ENCODE measurements around the gene E2F2. TPM values are rescaled to one million over a fixed set of nuclear protein-coding genes. Genes with fewer than 3 reads are reported as not detected.
A peak's percentile ranks its signal among the peaks of the same experiment; 100 is the strongest.

E2F2 gene
- total and polyA plus RNA-seq, 2 of the 13 experiments (the other 11 are each of a cell fraction or from before 2014, with no cell fraction given): 0.65 to 6.6 TPM

DNA sequence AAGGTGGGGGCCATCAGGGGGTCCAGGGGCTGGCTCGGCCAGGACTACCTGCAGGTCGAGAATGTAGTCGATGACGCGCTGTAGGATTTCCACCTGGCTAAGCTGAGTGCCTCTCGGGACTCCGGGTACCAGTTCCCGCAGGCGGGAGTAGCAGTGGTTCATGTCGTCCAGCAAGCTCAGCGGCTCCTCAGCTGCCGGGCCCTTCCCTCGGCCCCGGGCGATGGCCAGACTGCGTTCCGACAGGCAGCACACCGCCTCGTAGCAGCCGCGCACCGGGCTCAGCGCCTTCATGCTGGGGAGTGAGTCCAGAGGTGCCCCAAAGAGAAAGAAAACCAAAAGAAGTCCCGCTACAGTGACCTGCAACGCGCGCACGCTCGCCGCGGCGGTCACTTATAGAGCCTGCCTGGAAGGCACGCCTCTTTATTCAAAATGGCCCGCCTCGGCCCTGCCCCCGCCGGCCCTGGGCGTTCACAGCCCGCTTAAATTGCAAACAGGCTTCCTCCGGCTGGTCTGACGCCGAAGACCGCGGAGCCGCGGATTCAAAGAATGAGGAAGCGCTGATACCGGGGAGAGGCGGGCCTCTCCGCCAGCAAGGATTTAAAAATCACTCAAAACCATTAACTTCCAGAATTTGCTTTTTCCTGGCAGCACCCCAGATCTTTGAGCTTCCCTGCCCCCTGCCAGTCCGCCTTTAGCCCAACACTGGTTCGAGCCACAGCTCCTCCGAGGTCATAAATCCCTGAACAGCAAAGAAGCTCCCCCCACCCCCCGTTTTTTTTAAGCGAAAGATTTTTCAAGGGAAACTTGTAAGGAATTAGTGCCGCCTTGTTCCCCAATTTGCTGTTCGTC lies 28.3 kb upstream of the E2F2 start, which contains the start of gene ID3 (continued):
- TF ChIP-seq ZNF124 (CRISPR knock-in tag; IDR thresholded peaks at IDR 0.05): no peak
- TF ChIP-seq SMAD9 (CRISPR knock-in tag; IDR thresholded peaks at IDR 0.05): no peak
- TF ChIP-seq, protein P1, sequence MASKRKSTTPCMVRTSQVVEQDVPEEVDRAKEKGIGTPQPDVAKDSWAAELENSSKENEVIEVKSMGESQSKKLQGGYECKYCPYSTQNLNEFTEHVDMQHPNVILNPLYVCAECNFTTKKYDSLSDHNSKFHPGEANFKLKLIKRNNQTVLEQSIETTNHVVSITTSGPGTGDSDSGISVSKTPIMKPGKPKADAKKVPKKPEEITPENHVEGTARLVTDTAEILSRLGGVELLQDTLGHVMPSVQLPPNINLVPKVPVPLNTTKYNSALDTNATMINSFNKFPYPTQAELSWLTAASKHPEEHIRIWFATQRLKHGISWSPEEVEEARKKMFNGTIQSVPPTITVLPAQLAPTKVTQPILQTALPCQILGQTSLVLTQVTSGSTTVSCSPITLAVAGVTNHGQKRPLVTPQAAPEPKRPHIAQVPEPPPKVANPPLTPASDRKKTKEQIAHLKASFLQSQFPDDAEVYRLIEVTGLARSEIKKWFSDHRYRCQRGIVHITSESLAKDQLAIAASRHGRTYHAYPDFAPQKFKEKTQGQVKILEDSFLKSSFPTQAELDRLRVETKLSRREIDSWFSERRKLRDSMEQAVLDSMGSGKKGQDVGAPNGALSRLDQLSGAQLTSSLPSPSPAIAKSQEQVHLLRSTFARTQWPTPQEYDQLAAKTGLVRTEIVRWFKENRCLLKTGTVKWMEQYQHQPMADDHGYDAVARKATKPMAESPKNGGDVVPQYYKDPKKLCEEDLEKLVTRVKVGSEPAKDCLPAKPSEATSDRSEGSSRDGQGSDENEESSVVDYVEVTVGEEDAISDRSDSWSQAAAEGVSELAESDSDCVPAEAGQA (IDR thresholded peaks at IDR 0.05; ENCODE audit: low read depth): no peak
- TF ChIP-seq, protein P1 (CRISPR knock-in tag; IDR thresholded peaks at IDR 0.05; ENCODE audit: borderline replicate concordance): peak; percentile 88; the same call in 1 of the 2 replicates
- TF ChIP-seq, protein P2, sequence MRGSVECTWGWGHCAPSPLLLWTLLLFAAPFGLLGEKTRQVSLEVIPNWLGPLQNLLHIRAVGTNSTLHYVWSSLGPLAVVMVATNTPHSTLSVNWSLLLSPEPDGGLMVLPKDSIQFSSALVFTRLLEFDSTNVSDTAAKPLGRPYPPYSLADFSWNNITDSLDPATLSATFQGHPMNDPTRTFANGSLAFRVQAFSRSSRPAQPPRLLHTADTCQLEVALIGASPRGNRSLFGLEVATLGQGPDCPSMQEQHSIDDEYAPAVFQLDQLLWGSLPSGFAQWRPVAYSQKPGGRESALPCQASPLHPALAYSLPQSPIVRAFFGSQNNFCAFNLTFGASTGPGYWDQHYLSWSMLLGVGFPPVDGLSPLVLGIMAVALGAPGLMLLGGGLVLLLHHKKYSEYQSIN (CRISPR knock-in tag; IDR thresholded peaks at IDR 0.05; ENCODE audit: borderline replicate concordance): no peak
- TF ChIP-seq REXO4 (CRISPR knock-in tag; IDR thresholded peaks at IDR 0.05; ENCODE audit: borderline replicate concordance): 0 out of 2 replicates have a peak, but pooled peaks have one; percentile 7
- TF ChIP-seq, protein P3, sequence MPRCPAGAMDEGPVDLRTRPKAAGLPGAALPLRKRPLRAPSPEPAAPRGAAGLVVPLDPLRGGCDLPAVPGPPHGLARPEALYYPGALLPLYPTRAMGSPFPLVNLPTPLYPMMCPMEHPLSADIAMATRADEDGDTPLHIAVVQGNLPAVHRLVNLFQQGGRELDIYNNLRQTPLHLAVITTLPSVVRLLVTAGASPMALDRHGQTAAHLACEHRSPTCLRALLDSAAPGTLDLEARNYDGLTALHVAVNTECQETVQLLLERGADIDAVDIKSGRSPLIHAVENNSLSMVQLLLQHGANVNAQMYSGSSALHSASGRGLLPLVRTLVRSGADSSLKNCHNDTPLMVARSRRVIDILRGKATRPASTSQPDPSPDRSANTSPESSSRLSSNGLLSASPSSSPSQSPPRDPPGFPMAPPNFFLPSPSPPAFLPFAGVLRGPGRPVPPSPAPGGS (CRISPR knock-in tag; IDR thresholded peaks at IDR 0.05): no peak
- TF ChIP-seq, protein P4, sequence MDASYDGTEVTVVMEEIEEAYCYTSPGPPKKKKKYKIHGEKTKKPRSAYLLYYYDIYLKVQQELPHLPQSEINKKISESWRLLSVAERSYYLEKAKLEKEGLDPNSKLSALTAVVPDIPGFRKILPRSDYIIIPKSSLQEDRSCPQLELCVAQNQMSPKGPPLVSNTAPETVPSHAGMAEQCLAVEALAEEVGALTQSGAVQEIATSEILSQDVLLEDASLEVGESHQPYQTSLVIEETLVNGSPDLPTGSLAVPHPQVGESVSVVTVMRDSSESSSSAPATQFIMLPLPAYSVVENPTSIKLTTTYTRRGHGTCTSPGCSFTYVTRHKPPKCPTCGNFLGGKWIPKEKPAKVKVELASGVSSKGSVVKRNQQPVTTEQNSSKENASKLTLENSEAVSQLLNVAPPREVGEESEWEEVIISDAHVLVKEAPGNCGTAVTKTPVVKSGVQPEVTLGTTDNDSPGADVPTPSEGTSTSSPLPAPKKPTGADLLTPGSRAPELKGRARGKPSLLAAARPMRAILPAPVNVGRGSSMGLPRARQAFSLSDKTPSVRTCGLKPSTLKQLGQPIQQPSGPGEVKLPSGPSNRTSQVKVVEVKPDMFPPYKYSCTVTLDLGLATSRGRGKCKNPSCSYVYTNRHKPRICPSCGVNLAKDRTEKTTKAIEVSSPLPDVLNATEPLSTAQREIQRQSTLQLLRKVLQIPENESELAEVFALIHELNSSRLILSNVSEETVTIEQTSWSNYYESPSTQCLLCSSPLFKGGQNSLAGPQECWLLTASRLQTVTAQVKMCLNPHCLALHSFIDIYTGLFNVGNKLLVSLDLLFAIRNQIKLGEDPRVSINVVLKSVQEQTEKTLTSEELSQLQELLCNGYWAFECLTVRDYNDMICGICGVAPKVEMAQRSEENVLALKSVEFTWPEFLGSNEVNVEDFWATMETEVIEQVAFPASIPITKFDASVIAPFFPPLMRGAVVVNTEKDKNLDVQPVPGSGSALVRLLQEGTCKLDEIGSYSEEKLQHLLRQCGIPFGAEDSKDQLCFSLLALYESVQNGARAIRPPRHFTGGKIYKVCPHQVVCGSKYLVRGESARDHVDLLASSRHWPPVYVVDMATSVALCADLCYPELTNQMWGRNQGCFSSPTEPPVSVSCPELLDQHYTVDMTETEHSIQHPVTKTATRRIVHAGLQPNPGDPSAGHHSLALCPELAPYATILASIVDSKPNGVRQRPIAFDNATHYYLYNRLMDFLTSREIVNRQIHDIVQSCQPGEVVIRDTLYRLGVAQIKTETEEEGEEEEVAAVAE (CRISPR knock-in tag; IDR thresholded peaks at IDR 0.05; ENCODE audit: borderline replicate concordance): peak; percentile 46; the same call in 1 of the 2 replicates
- TF ChIP-seq, protein P5, sequence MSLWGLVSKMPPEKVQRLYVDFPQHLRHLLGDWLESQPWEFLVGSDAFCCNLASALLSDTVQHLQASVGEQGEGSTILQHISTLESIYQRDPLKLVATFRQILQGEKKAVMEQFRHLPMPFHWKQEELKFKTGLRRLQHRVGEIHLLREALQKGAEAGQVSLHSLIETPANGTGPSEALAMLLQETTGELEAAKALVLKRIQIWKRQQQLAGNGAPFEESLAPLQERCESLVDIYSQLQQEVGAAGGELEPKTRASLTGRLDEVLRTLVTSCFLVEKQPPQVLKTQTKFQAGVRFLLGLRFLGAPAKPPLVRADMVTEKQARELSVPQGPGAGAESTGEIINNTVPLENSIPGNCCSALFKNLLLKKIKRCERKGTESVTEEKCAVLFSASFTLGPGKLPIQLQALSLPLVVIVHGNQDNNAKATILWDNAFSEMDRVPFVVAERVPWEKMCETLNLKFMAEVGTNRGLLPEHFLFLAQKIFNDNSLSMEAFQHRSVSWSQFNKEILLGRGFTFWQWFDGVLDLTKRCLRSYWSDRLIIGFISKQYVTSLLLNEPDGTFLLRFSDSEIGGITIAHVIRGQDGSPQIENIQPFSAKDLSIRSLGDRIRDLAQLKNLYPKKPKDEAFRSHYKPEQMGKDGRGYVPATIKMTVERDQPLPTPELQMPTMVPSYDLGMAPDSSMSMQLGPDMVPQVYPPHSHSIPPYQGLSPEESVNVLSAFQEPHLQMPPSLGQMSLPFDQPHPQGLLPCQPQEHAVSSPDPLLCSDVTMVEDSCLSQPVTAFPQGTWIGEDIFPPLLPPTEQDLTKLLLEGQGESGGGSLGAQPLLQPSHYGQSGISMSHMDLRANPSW (CRISPR knock-in tag; IDR thresholded peaks at IDR 0.05; ENCODE audit: borderline replicate concordance): no peak
- TF ChIP-seq ZNF839 (CRISPR knock-in tag; IDR thresholded peaks at IDR 0.05; ENCODE audit: borderline replicate concordance): no peak
- TF ChIP-seq ZNF567 (CRISPR knock-in tag; IDR thresholded peaks at IDR 0.05; ENCODE audit: borderline replicate concordance): no peak; the same call in 1 of the 2 replicates

Measured in HepG2 (cell line).